Activated CD4-positive, CD25-positive, alpha-beta regulatory T cell treated with anti-CD3 and anti-CD28 coated beads, Interleukin-2, amount 50 U/mL, for 72 hours (primary cell): Measurements from ENCODE around the gene DCBLD2.

Experiments used
- DNase-seq: peaks from one replicate; pipeline ENCODE4 v3.0.0; 2021

DCBLD2 gene

DNA sequence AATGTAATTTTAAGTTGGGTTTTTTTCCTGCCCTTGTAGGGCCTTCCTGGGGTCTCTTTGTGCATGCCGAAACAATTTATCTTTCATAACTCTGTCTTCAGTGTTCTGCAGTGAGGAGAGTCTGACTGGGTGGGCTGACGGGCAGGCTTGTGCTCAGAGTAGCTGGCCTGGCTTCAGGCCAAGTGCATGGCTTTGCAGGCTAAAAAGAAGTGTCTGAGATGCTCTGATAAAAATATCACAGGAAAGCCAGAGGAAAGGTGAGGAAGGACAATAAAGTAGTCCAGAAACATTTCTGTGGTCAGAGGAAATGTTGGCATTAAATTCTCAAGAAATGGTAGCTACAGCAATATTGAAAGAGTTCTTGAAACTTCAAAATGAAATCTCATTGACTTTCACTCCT lies 112.8 kb downstream of the DCBLD2 start:
- DNase-seq, result no peak

DNA sequence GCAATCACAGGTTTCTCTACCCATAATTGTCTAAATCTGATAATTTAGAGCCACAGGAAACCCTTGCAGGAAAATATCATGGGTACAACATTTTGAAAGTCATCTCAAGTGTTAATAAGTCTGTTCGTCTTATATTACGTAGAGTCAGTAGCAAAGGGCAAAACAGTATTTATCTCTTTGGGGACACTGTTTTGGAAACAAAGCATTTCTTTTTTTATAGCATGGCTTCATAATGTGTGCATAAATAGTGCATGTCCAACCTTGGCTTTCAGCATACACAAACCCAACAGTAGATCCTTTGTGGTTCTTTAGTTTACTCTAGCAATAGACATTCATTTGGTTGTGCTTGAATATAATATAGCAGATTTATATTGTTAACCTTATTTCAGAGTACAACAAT lies 114.3 kb downstream of the DCBLD2 start:
- no peak for DNase-seq

DNA sequence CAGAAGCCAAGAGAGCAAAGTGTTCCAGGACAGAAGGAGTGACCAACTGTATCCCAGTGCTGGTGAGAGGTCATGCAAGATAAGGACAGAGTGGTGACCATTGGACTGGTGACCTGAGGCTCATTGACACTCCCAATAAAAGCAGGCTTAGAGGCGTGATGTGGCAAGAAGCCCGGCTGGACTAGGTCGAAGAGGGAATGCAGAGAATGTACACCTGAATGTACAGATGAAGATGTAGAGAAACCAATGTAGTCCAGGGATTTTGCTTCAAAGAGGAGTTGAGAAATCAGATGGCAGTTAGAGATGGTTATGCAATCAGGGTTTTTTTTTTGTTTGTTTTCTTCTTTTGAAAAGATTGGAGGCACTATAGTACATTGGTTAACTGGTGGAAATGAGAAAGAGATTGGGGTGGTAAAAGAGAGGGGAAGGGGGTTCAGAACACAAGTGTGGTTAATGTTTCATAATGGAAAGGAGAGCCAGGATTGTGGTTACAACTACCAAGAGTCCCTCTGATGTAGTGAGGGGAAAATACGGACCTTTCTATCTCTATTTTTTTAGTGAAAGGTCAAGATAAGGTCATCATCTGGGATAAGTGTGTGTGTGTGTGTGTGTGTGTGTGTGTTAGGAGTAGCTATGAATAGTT lies 115.0 kb downstream of the DCBLD2 start:
- DNase-seq, result no peak

DNA sequence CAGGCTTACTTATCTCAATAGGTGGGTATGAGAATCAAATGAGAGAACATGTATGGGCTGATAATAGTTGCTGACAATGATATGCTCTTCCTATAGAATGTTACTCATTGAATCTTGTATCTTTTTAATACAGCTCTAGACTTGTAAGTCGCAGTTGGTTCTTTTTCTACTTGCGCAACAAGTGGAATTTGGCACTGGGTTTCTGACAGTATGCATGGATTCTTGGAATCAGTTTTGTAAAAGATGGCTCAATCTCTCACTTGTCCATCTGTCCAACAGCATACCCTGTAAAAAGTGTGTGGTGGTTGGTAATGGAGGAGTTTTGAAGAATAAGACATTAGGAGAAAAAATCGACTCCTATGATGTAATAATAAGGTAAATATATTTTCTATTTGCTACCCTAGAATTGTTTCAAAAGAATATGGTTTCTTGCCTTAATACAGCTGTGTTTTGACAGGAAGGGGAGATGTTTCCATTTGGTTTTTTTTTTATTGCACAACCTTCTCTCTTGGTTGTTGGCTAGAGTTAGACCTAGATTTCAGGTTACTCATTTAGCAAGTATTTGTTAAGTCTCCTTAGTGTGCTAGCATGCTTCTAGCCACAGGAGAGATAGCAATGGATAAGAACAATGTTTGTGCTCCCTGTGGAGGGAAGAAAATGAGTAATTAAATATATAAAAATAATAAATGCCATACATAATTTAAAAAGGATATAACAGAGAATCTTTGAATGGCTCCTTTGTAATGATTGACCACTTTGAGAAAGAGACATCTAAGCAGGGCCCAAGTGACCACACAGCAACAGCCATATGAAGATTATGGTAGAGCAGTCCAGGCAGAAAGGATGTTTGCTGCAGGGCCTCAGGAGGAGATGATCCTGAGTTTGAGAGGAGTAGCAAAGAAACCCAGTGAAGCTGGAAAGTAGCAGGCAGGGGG lies 116.6 kb downstream of the DCBLD2 start:
- no peak for DNase-seq

DNA sequence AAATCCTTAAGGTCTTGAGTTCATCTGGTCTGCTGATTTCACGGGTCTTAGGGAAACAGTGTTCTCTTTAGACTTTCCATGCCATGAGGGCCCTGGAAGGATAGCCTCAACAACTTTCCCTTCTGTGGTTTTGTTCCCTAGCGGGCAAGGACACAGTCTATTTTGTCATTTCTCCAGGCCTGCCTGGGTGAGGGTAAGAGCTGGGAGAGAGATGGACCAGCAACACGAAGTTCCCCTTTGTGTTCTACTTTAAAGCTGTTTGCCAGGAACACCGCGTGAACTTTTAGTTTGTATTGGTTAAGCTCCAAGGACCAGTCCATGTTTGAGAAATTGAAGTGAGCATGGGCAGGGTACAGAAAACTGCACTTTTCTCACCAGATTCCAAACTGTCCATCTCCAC lies 117.5 kb downstream of the DCBLD2 start:
- DNase-seq, result no peak

DNA sequence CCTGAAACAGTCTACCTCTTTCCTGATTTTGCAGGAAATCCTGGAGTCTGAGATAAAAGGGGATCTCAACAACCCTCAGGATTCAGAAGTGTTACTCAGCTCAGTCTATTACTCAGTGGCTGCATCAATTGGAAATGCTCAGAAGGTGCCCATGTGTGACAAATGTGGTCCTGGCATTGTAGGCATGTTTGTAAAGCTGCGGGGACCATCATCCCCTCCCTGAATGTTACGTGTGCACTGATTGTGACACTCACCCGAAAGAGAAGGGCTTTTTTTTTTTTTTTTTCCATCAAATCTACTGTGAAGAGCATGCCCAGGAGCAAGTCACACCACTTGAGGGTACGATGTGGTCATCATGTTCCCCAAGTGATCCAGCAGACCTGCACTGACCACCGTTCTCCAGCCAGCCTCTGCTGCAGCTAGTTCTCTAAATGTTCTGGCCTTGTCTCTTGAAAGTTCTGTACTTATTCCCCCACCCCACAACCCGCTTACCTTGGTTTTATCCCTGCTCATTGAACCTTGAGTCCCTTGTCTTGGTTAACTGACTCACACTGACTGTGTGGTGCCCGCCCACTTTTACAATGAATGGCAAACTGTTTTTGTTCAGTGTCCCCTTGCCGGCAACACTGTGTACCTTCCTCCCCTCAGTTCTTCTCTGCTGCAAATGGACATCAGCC lies 118.5 kb downstream of the DCBLD2 start:
- no peak for DNase-seq

DNA sequence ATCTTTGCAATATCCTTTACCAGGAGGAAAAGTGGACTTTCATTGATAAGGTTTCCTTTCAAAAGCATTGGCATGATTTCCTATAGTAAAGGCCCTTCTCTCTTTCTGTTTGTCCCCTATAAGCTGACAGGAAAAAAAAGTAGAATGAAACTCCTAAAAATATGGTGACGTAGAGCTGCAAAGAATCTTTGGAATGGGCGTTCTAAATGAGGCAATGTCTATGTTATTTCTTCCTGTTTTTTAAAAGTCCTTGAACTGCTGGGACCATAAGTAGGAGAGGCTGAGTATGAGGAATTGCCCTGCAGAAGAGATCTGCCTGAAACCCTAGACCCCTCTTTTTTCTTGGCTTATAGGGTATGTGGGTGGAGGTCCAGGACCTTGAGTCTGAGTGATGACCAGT lies 121.2 kb downstream of the DCBLD2 start:
- no peak for DNase-seq

DNA sequence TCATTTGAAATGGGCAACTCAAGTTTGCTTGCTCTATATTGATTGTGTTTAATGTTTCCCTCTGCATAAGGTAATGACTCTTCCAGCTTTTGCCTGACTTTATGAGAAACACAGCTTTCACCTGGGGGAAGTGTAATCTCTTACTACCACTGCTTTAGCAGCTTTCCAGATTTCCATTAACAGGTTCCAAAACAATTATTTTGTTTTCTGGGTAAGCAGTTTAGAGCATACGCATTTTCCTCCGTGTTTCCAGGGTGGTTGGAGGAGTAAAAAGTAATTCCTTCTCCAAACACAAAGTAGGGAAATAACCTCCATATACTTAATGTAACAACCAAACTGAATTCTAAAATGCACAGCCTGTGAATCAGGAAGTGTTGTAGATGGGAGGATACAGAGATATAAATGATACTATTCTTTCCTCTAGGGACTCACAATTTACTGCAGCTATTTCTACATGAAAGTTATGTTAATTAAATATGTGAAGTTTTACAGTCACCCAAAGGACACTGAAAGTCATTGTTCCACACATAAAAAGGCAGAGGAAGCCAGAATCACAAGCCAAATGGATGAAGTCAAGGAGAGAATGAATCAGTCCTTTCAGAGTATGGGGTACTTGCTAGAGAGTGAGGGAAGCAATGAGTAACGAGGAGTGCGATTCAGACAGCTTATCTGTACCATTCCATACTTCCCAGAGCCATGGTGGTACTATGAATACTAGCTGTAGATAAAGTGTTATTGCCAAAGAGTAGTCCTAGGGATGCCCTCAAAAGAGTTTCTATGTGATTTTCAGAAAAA lies 121.8 kb downstream of the DCBLD2 start:
- DNase-seq, result no peak

DNA sequence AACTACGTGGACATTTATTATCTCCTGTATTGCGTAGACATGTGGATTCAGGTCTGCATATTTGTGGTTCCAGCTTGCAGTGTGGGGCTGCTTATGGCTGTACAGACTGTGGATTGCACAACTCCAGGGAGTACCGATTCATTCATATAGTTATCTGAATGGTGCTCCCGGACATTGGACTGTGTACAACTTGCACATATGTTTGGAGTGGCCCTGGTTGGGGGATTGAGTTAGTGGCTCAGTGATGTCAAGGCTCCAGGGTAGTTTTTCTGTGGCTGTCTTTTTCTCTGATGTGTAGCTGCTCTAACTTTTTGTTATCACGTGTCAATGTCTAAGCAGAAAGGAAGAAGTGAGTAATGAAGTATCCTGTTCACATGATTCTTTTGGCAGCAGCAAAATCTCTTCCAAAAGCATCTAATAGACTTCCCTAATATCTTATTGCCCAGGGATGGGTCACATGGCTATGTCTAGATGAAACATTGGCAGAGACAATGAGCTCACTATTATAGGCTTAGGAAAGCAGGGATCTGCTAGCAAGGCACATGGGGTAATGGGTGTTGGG lies 122.6 kb downstream of the DCBLD2 start:
- no peak for DNase-seq

DNA sequence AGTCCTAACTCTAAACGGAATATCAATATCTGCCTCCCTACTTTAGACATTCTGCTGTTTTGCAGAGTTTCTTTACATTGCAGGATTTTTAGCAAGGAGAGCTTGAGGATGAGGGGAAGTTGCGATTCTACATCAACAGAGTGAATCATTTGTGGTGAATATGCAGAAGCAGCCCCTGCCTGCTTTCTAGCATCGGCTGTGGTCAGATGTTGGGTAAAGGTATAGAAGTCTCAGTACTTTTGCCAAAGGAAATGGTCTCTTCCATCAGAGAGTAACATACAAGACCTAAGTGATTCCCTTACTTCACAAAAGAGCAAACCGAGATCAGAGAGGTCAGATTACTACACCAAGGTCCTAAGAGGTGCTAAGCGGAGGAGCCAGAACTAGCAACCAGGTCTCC lies 123.1 kb downstream of the DCBLD2 start:
- no peak for DNase-seq

DNA sequence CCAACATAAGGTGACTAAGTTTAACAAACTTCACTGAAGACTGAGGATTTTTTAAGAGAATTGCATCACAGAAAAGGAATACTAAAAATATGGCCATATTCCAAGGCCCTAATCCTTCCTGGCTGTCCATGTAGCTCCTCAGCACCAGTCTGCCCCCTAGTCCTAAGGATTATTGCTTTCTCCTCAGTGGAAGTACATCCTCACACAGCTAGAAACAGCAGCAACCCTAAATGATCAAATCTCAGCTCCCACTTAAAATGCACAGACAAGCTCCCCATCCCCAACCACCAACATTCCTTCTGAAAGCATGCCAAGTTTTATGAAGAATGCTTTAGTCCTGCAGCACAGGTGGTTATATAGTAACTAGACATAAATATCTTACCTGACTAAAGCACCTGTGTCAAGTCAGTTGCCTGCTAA lies 123.7 kb downstream of the DCBLD2 start:
- no peak for DNase-seq

DNA sequence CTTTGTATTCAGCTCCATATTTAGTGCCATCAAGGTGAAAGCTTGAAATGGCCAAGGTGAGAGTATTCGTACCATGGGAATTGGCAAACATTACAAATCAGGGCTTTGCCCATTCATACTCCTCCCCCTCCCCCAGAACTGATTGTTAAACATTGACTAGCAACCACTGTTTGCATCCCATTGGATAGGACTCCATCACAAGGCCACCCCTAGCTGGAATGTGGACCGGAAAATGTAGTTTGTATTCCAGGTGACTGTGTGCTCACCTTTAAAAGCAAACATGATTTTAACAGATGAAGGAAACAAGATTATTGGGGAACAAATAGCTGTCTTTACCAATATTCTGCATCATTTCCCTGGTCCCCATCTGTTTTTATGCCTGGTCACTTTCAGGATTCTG lies 124.2 kb downstream of the DCBLD2 start:
- DNase-seq, result no peak

DNA sequence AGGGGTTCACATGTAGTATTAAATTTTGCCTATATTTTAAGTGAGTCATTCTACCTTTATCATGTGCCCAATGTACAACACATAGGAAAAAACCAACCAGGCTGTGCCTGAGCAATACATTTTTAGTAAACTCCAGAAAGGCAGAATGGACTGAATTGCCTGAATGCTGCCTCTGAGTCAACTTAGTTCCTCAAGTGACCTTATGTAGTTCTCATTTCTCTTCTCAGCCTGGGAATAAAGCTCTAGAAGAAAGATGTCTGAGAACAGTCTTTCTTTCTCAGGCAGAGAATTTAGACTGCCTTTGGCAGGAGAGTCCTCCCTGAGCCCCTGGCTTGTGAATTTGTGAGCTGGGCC lies 125.4 kb downstream of the DCBLD2 start:
- DNase-seq, result no peak

DNA sequence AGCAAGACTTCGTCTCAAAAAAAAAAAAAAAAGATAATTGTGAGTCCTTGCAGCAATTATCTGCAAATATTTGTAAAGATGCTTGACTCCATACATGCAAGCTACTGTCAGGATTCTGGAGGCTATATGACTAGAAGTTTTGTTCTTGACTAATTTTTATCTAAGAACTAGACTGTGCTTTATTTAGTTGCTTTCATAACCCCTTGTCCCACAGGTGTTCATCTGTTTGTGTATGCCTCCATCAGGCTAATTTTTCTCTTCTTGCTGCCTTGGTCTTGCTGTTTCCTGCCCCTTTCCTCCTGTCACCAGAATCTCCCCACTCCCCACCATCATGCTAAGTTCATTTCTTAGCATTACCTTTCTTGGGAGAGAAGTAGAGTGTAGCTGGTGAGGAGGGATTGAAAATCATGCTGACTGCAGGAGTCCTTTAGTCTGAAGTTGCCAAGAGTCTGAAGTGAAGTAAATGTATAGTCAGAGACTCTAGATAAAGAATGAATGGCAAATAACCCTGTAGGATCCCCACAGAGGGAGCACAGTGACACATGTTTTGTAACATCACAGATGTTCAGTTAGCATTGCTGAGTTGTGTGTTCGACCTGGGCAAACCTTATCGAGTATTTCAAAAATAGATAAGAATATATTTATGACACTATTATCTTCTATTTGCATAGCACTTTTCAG lies 125.9 kb downstream of the DCBLD2 start:
- no peak for DNase-seq

DNA sequence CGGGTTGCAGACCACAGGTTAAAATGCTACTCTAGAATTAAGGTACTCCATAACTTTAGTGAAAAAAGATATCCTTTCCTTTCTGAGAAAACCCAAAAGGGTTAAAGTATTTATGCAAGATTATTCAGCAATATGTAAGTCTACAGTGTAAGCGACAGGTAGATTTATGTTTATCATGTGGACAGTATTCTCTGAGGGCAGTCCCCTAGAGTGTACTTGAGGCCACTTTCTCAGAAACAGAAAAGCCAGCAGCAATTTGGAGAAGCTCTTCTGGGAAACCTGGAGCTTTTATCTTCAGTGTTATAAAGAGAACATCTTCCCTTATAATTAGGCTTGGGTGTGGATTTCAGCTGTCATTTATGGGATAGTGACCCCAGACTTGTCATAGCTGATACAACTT lies 129.5 kb downstream of the DCBLD2 start:
- DNase-seq, result no peak

DNA sequence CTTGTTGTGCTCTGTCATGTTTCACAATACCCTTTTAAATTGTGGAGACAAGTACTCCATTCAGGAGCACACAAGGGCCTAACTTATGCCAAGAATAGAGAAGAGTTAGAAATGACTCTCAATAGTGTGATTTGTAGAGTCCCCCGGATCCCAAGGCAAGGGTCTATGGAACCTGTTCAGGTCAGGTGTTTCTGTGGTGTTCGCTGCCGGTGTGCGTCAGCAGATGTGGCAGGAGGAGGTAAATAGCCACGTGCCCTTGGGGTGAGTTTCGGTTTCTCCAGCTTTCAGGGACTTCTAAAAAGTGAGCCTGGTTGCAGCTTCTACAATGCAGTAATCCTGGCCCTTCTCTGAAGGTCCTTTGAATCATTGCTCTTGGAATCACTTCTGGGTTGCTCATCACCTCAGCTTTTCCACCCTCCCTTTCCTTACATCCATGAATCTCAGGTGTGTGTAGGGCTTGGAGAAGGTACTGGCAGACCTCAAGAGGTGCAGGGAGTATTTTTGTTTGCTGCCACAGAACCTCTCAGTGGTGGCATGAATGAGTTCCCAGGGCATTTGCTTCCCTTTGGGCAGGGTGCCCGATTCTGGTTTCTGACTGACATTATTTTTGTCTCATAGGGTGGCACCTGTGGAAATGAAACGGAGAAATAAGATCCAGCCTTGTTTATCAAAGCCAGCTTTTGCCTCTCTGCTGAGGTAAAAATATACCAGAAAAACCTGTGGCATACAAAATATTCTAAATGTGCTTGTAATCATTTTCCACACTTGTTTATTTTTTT lies 131.0 kb downstream of the DCBLD2 start:
- DNase-seq, result no peak

DNA sequence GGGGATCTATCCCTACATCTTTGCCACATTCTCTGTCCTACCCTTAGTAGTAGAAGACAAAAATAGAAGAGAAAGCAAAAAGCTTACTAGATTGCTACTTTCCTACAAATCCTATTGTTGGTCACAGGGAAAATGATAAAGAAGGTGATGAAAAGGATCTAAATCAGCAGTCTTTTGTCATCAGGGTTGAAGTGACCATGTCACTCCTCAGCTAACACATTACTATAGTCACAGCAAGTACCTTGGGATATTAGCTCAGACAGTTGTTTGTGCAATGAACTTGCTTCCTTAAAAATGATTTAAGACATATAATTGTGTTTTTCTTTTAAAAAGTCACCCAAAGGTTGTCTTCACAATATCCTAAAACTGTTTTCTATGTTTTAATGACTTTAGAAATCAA lies 132.0 kb downstream of the DCBLD2 start:
- no peak for DNase-seq

DNA sequence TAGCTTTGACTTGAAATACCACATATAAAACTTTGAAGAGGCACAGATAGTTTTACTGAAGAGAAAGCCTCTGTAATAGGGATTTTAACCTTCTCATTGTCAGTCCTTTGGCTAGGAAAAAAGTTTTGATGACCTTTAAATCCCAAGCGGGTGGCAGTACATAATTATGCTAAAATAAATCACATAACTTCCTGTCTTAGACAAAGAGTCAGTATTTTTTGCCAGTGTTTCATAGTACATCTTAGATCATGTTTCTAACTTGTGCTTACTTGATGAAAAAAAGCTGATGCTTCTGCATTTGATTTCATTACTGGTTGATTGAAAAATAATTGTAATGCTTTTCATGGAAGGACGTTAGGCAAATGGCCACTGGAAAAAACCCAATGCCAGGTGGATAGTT lies 132.5 kb downstream of the DCBLD2 start:
- DNase-seq, result no peak

DNA sequence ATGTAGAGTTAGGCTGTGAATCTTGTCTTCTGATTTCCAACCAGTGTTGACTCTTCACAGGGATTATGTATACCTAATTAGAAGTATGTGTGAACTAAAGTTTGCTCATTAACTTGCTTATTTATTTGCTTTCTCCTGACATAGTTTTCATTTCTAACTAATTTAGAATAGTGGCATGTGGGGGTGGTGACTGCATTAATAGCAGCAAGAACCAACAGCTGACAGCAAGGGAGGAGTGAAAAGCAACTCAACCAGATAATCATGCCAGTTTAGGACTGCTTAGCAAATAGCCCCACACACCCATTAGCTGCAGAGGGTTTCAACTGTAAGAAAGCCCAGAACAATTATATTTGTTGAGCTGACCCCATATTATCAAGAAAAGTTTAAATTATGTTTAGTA lies 134.6 kb downstream of the DCBLD2 start:
- DNase-seq, result no peak

DNA sequence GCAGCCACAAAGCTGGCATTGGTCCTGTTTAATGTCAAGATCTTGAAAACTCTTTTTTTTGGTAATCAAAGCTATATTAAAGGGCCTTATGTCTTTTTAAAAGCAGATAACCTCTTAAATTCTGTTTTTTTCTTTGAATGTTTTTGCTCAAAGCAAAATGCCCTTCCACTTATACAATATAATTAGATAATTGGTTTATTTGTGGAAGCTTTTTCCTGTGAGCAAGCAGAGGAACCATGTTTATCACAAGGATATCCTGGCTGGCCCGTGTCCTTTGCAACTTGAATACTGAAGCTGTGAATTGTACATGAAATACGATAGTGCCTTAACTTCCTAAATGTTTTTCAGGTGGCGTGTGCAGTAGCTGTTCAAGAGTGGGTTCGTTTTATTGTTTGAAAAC lies 135.8 kb downstream of the DCBLD2 start:
- no peak for DNase-seq

DNA sequence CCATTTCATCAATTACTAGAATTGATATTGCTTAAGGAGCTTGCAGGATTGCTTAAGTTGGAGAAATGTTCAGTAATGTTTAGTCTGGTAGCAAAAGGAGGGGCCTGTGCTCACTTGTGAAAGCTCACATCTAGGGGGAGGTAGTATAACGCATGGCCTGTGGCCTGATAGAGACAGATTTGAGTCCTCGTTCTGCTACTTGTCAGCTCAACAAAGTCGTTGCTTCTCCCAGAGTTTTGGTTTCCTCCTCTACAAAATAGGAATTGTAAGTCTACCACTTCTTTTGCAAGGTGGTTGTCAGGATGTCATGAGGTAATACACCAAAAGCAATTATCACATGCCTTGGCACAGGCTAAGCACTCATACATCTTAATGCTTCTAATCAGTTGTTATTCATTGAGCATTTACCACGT lies 137.0 kb downstream of the DCBLD2 start:
- DNase-seq, result no peak
